Hematopoietic multipotent progenitor cell treated with erythropoietin and hydrocortisone succinate and interleukin-3 and kit ligand, for 6 days (in vitro differentiated cells): ENCODE data around the gene SLC35F4.
"Not testable (repeated sequence)": the region's sequence is repeated elsewhere in the genome, so short reads cannot be mapped to it uniquely, and the experiment has no call there.

Source experiments
- DNase-seq: peaks from one replicate; pipeline ENCODE4 v3.0.0-alpha.2; 2015

The SLC35F4 gene

DNA sequence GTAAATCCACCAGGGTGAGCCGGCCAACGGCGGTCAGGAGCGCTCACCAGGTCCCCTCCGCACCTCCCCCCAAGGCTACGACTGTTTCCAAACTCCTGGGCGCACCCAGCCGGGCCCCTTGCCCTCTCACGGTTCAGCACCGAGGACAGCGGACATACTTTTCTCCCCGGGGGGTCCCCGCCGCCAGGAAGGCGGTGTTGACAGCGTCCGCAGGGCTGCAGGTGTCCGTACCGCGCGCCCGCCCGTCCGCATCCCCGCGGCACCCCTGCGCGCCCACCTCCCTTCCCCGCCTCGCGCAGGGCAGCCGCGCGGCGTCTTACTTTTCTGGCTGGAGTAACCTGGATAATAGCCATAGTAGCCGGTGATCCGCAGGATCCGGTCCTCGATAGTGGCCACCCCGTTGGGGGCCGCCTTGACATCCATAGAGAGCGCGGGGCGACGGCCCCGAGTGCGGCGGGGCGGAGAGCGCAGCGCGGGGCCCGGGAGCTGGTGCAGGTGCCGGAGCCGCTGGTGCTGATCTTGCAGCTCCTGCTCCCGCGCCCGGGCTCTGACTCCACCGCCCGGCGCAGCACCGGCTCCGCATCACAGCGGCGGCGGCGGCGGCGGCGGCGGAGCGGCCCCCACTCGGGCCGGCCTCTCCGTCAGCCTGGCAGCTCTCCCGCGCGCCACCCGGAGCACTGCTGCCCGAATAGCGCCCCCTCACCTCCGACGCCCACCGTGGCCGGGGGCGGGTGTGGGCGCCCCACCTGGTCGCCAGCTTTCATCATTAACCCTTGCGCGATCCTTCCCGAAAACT, at the start of gene SLC35F4:
Gene SLC35F4 (minus strand): TSS at position 690 of the 796 bp plus-strand sequence.
- peak; percentile 18 for DNase-seq

- no peak for DNase-seq
Observed at GRCh38 chr14:57909626-57910025, 43.7 kb upstream of the SLC35F4 start.

- DNase-seq = no peak
Observed at GRCh38 chr14:57903954-57904353, 38.1 kb upstream of the SLC35F4 start.

GRCh38 chr14:57898837-57899572, 33.1 kb upstream of the SLC35F4 start:
- DNase-seq = no peak

DNA sequence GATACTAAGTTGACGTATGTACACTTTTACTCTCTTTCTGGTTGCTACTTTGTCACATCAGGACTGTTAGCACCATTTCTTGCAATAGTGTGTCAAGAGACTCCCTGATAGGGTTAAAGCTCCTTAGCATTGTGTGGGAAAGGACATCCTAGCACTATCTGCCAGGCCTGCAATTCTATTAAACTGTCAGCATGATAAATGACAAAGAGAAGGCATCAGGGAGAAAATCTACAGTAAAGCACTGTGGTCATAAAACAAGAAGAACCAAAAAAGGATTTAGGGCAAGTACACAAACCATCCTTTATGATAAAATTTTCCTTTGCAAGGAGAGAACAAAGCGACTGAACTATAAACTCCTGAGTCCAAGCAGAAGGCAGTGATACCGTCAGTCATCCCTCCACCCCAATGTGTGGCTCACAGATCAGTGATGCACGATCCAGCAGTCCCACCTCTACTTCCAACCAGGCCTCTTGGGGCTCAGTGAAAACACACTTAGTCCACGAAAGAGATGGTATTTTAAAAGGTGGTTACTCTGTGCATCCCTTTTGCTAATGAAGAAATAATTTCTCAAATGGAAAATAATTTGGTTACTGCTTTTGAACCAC, 31.4 kb upstream of the SLC35F4 start:
- DNase-seq = no peak

GRCh38 chr14:57889245-57889644, 23.4 kb upstream of the SLC35F4 start:
- no peak for DNase-seq

DNA sequence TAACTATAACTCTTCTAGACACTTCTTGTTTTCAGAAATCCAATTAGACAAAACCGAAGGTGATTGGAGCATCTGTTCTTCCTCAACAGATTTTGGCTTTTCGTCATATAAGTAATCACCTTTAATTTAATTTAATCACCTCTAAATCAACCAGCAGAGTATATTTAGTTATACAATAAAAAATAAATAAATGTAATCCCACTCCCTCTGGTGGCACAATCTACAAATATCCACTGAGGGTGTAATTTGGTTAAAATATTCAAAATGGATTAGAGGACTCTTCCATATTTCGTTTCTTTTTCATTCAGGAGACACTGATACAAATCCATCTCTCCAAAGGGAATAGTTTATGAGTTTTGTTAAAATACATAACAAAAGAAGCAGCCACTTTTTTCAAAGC, 18.3 kb upstream of the SLC35F4 start:
- DNase-seq = no peak

DNA sequence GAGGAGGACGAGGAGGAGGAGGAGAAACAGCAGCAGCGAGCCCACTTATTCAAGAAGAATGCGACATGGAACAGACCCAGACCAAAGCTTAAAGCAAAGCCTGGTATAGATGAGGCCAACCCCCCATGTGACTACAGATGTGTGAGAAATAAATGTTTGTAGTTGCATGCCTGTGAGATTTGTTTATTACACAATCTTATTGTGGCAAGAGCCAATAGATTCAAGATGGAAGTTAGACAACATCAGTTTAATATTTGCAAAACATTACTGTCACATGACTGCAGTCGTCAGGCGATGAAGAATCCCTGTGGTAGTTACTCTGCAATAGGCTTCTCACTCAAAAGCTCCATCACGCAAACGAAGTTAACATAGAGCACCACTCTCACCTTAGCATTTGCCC, 17.2 kb upstream of the SLC35F4 start:
- no peak for DNase-seq

- no peak for DNase-seq
Observed at GRCh38 chr14:57879516-57879915, 13.6 kb upstream of the SLC35F4 start.

- DNase-seq = no peak
Observed at GRCh38 chr14:57875985-57876384, 10.1 kb upstream of the SLC35F4 start.

DNA sequence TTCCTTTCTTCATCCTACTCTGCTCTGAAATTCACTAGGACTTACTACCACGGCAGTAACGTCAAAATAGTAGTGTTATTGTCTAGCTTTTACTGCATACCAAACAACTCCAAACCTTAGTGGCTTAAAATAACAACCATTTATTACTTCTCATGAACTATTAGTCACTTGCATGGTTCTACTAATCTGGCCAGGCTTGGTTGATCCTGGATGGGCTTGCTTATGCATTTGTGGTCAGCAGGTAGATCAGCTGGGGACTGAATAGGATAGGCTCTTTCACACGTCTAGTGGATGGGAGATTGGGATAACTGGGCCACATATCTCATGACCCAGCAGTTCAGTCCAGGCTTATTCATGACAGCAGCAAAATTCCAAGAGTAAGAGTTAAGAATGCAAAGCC, 9.4 kb upstream of the SLC35F4 start:
- DNase-seq = no peak

- DNase-seq = peak; percentile 57
Observed at GRCh38 chr14:57871459-57872080, 5.7 kb upstream of the SLC35F4 start.

DNA sequence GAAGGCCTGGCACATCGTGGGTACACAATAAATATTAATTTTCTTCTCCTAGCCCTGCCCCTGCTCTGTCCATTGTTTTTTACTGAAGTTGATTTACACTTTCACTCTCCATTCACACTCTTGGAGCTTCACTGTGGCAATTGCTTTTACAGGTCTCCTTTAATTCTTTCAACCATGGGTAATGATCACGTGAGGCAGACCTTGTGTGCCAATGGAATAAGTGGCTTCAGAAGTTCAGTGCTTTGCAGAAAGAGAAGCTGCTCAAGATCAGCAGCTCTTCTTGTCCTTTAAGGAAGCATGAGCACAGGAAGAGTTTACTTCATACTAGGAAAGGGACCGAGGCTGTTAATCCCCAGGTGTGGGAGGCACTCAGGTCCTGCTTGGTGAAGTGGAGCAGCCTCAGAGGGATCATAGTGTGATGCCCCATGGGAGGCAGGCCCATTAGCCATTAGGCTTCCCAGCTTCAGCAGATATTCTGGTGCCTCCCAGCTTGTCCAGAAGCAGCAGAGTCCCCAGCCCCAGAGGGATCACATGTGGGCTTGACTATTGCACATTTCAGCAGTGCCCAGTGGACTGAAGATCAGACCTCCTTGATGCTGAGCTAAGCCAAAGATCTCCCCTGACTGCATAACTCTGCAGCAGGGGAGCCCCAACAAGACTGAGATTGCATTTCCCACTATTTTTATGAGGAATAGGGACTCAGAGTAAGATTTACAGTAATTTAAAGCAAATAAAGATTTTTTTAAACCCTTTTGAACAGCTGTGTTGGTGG, 5.0 kb upstream of the SLC35F4 start:
- DNase-seq = no peak

- no peak for DNase-seq
Observed at GRCh38 chr14:57869617-57870016, 3.7 kb upstream of the SLC35F4 start.

DNA sequence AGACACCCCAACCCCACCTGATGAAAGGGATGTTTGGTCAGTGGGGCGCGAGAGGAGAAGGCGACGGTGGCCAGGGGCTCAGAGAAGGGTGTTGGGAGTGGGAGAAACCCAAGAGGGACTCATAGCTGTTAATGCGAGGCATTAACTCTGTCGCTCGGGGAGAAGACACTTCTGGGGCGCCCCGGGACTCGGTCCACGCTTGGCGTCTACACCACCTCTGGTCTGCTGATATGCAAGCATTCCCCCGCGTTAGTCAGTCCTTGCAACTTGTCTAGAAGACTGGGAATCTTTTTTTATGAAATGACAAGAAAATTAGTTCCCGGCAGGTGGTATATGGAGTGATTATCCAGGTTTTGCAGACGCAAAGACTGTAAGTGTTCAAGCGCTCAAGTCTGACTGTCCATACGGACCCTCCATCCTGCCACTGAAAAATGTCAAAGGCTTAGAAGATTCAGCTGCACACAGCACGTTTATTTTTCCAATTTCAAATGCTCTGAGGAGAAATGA, 360 bp upstream of the SLC35F4 start:
- no peak for DNase-seq

GRCh38 chr14:57865066-57865402, 858 bp downstream of the SLC35F4 start:
- no peak for DNase-seq

GRCh38 chr14:57864659-57865058, 1.2 kb downstream of the SLC35F4 start:
- no peak for DNase-seq

GRCh38 chr14:57863471-57863870, 2.4 kb downstream of the SLC35F4 start:
- DNase-seq = no peak

- DNase-seq = not testable (repeated sequence)
Observed at GRCh38 chr14:57855666-57856065, 10.2 kb downstream of the SLC35F4 start.

- no peak for DNase-seq
Observed at GRCh38 chr14:57854571-57854970, 11.3 kb downstream of the SLC35F4 start.

DNA sequence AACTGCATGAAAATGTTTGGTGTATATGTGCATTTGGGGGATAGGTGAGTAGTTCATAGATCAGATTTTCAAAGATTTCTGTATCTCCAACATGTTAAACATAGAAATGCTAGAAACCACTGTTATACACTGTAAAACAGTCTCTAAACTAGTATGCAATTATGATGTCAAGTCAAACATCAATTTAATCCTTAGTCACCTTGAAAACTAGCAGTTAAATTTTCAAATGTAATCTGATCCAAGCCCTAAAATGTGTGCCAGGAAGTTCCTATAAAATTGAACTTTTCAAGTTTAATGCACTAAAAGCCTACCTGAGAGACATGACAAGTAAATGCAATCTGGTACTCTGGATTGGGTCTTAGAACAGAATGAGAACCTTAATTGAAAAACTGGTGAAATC, 14.5 kb downstream of the SLC35F4 start:
- DNase-seq = no peak

- no peak for DNase-seq
Observed at GRCh38 chr14:57848786-57849185, 17.1 kb downstream of the SLC35F4 start.

DNA sequence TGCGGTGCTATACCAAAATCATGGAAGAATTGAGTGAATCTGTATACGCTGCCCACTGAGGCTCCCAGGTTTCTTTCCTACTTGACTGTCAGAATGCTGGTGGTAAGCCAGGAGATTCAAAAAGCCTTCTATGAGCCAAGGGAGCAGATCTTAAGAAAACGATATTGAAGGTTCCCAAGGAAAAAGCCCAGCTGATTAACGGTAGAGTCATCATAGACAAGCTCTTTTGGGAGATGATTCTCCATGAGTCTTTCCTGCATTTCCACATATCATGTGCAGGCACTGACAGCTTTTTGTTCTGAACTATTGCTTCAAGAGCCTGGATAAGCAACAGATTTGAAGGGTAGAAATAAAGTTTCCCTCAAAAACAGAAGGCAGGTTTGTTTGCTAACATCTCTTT, 17.5 kb downstream of the SLC35F4 start:
- no peak for DNase-seq
